Esophagus squamous epithelium (tissue), 5 donors: ENCODE results near the gene SYNE2. TPM values are rescaled to one million over a fixed set of nuclear protein-coding genes. Genes with fewer than 3 reads are reported as not detected.

Experiments used
- DNase-seq: peaks from one replicate; lab custom pipeline; 2025; lab: John Stamatoyannopoulos, UW
- H3K27ac ChIP-seq, 4 donors: fragments of 200-600 bp; sonication (generic); one replicate each; pipeline ENCODE4 v1.5.1; 2016 to 2019; ENCODE audit warnings: mild to moderate bottlenecking in 1 of 4
- H3K27me3 ChIP-seq, 4 donors: fragments of 200-600 bp; sonication (generic); 1 replicate in 3 of 4; 2 replicates in 1 of 4; pipeline versions ENCODE4 v1.5.1 to v1.6.0; 2017 to 2021; ENCODE audit warnings: antibody characterized with exemption in 1 of 4
- H3K36me3 ChIP-seq, 3 donors: fragments of 200-600 bp; sonication (generic); one replicate each; pipeline ENCODE4 v1.5.1; 2016 to 2019
- H3K4me1 ChIP-seq, 3 donors: fragments of 200-600 bp; sonication (generic); one replicate each; pipeline ENCODE4 v1.5.1; 2017 to 2019
- H3K4me3 ChIP-seq, 4 donors: fragments of 200-600 bp; sonication (generic); 1 replicate in 3 of 4; 2 replicates in 1 of 4; pipeline ENCODE4 v1.5.1; 2016 to 2019; ENCODE audit warnings: mild to moderate bottlenecking in 2 of 4, moderate library complexity in 1 of 4
- H3K9me3 ChIP-seq, 3 donors: fragments of 200-600 bp; sonication (generic); one replicate each; pipeline ENCODE4 v1.5.1; 2016 to 2019
- POLR2A ChIP-seq, 4 donors: fragments of 450-650 bp; IDR thresholded peaks; one replicate each; pipeline ENCODE4 v1.6.1; 2017; ENCODE audit warnings: antibody characterized with exemption in 4 of 4, mild to moderate bottlenecking in 4 of 4, moderate library complexity in 3 of 4
- WGBS, 2 donors: methylation state at CpG; one replicate each; pipeline ENCODE4 v1.1.5; 2018; 5-methylcytosine and 5-hydroxymethylcytosine counted together
- intact Hi-C: fragments of 100-400 bp; cut with DNase I; formaldehyde crosslinking; loops from one replicate; pipeline ENCODE4 v1.15.0; 2022
- total RNA-seq, 4 donors: library from RNA; depleted of rRNA; stranded (reverse); fragments of >200 nt; gene quantifications; one replicate each; pipeline ENCODE4 v1.1.0, GENCODE V29; 2016
- TF ChIP-seq, protein P1 (sequence below), 6 experiments: fragments of 450-650 bp in 4 of 6; fragments of 200-600 bp in 2 of 6; sonication (generic) in 2 of 6; IDR thresholded peaks; one replicate each; pipeline ENCODE4 v1.5.1; 2016 to 2019; ENCODE audit warnings: antibody characterized with exemption in 6 of 6, mild to moderate bottlenecking in 4 of 6, moderate library complexity in 4 of 6
- donor health status: DM: yes; HTN: yes; CAD: no.

The SYNE2 gene
- total RNA-seq, 4 donors from 2014 or later: 128 to 197 (median 145) TPM

- whole genome bisulfite sequencing, 2 donors: 9 to 55% methylated on average over 1 of the region's 1 CpG
- DNase-seq: no peak
- H3K27me3 ChIP-seq: no peaks in the 10 kb centered on the region
- H3K9me3 ChIP-seq: peaks cover 0 to 14% (median 11%) of the 10 kb centered on the region in 3 donors
- H3K36me3 ChIP-seq: no peaks in the 10 kb centered on the region
- intact Hi-C loops: no loop called here
- no peak for TF ChIP-seq POLR2A (IDR thresholded peaks at IDR 0.05)
- TF ChIP-seq, protein P1, sequence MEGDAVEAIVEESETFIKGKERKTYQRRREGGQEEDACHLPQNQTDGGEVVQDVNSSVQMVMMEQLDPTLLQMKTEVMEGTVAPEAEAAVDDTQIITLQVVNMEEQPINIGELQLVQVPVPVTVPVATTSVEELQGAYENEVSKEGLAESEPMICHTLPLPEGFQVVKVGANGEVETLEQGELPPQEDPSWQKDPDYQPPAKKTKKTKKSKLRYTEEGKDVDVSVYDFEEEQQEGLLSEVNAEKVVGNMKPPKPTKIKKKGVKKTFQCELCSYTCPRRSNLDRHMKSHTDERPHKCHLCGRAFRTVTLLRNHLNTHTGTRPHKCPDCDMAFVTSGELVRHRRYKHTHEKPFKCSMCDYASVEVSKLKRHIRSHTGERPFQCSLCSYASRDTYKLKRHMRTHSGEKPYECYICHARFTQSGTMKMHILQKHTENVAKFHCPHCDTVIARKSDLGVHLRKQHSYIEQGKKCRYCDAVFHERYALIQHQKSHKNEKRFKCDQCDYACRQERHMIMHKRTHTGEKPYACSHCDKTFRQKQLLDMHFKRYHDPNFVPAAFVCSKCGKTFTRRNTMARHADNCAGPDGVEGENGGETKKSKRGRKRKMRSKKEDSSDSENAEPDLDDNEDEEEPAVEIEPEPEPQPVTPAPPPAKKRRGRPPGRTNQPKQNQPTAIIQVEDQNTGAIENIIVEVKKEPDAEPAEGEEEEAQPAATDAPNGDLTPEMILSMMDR (IDR thresholded peaks at IDR 0.05): peak in 3 of 6 experiments; percentile 14 to 35 (median 26)
- no peaks in the 10 kb centered on the region for H3K4me1 ChIP-seq
- H3K4me3 ChIP-seq: no peak overlapping the region
- H3K27ac ChIP-seq: no peak overlapping the region
These were observed 11.8 kb upstream of the SYNE2 start for GRCh38 chr14:63840981-63841380.

DNA sequence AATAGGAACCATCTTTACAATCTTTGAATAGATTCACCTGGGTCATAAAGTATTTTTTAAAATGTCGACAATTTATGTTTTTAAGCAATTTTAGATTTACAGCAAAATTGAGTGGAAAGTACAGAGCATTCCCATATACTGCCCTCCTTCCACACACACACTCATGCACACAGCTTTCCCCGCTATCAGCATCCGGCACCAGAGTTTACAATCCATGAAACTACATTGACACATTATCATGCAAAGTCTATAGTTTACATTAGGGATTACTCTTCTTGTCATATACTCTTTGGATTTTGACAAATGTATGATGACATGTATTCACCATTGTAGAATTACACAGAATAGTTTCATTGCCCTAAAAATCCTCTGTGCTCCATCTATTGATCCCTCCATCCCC is 9.0 kb upstream of the SYNE2 start:
- no peak for DNase-seq
- no peak for TF ChIP-seq POLR2A (IDR thresholded peaks at IDR 0.05)
- TF ChIP-seq, protein P1 (IDR thresholded peaks at IDR 0.05): no peak
- 89 to 93% methylated on average over 3 of the region's 3 CpGs for WGBS, 2 donors
- intact Hi-C loops: no loop called here
- H3K27ac ChIP-seq: no peak overlapping the region
- H3K9me3 ChIP-seq: peaks cover 0 to 14% (median 11%) of the 10 kb centered on the region in 3 donors
- H3K4me1 ChIP-seq: no peaks in the 10 kb centered on the region
- no peak overlapping the region for H3K4me3 ChIP-seq
- H3K27me3 ChIP-seq: no peaks in the 10 kb centered on the region
- no peaks in the 10 kb centered on the region for H3K36me3 ChIP-seq

- intact Hi-C loops: no loop called here
- TF ChIP-seq, protein P1 (IDR thresholded peaks at IDR 0.05): no peak
- no peak for TF ChIP-seq POLR2A (IDR thresholded peaks at IDR 0.05)
- H3K27me3 ChIP-seq: no peaks in the 10 kb centered on the region
- no peaks in the 10 kb centered on the region for H3K36me3 ChIP-seq
- no peaks in the 10 kb centered on the region for H3K9me3 ChIP-seq
- DNase-seq: no peak
- peaks cover 0 to 7% (median 3%) of the 10 kb centered on the region in 3 donors for H3K4me1 ChIP-seq
- no peak overlapping the region for H3K27ac ChIP-seq
- H3K4me3 ChIP-seq: no peak overlapping the region
These were observed 3.9 kb upstream of the SYNE2 start for GRCh38 chr14:63848890-63849289.

- TF ChIP-seq POLR2A (IDR thresholded peaks at IDR 0.05): no peak
- TF ChIP-seq, protein P1 (IDR thresholded peaks at IDR 0.05): no peak
- WGBS, 2 donors: 16 to 31% methylated on average over 12 to 13 of the region's 18 CpGs
- no peaks in the 10 kb centered on the region for H3K36me3 ChIP-seq
- no peak for DNase-seq
- peak overlapping the region; percentile 69 to 96 (median 88) for H3K4me3 ChIP-seq
- intact Hi-C loops: loop anchor here (10.0 kb wide), 1 partner anchor 132 kb away; no protein-coding TSS in a partner anchor
- H3K27me3 ChIP-seq: no peaks in the 10 kb centered on the region
- peak overlapping the region; percentile 88 to 98 (median 95) for H3K27ac ChIP-seq
- H3K4me1 ChIP-seq: peaks cover 0 to 41% (median 24%) of the 10 kb centered on the region in 3 donors
- no peaks in the 10 kb centered on the region for H3K9me3 ChIP-seq
These were observed 460 bp upstream of the SYNE2 start for GRCh38 chr14:63852271-63852816.

GRCh38 chr14:63853831-63854293 is 1.1 kb downstream of the SYNE2 start:
- intact Hi-C loops: loop anchor here (10.0 kb wide), 1 partner anchor 131 kb away; no protein-coding TSS in a partner anchor

More at GRCh38 chr14:63853831-63854293, 1.1 kb downstream of the SYNE2 start:
- WGBS, 2 donors: 0% methylated on average over 16 to 18 of the region's 18 CpGs
- no peaks in the 10 kb centered on the region for H3K27me3 ChIP-seq
- H3K9me3 ChIP-seq: no peaks in the 10 kb centered on the region
- peaks cover 0 to 54% (median 24%) of the 10 kb centered on the region in 3 donors for H3K4me1 ChIP-seq
- no peak for DNase-seq
- H3K27ac ChIP-seq: peak overlapping the region; percentile 88 to 98 (median 95)
- no peaks in the 10 kb centered on the region for H3K36me3 ChIP-seq
- TF ChIP-seq, protein P1 (IDR thresholded peaks at IDR 0.05): no peak
- TF ChIP-seq POLR2A (IDR thresholded peaks at IDR 0.05): peak in 1 of 4 donors; percentile 45
- peak overlapping the region; percentile 69 to 96 (median 88) for H3K4me3 ChIP-seq
